Measurements from ENCODE around the gene BTBD19.

GRCh38 chr1:44849575-44850132, 41.3 kb downstream of the BTBD19 start:
- TF ChIP-seq SUZ12 (IDR thresholded peaks at IDR 0.05; ENCODE audit: extremely low read depth, insufficient read depth, insufficient read length) (no peak), YY1 (IDR thresholded peaks at IDR 0.05; ENCODE audit: insufficient read depth, insufficient read length) (no peak)
